ENCODE results near the gene SLC6A19. TPM values are rescaled to one million over a fixed set of nuclear protein-coding genes. Genes with fewer than 3 reads are reported as not detected.

Gene SLC6A19
- total RNA-seq, 1 donor from 2014 or later: not detected

GRCh38 chr5:1274471-1274870 lies 73.1 kb downstream of the SLC6A19 start:
- TF ChIP-seq POLR2AphosphoS5 (IDR thresholded peaks at IDR 0.05; ENCODE audit: insufficient read depth in 1 of 2, low read depth in 1 of 2) (no peak), CTCF (IDR thresholded peaks at IDR 0.05) (no peak), POLR2A (IDR thresholded peaks at IDR 0.05) (no peak)
- intact Hi-C loops (cut with DNase I): no loop called here

More at GRCh38 chr5:1274471-1274870, 73.1 kb downstream of the SLC6A19 start:
- DNase-seq (ENCODE audit: extremely low spot score in 2 of 2): no peak
- Histone ChIP-seq H3K36me3 (no peaks in the 10 kb centered on the region), H3K9me3 (no peaks in the 10 kb centered on the region), H3K4me3 (no peak overlapping the region), H3K27ac (no peak overlapping the region), H3K4me1 (no peaks in the 10 kb centered on the region), H3K27me3 (no peaks in the 10 kb centered on the region)

Other genes with a start within 250 kb of the SLC6A19 start
- gene NKD2, start 192.8 kb upstream of the SLC6A19 start, total RNA-seq: 2.0 TPM
- gene SLC12A7, start 89.5 kb upstream of the SLC6A19 start, total RNA-seq: 21.6 TPM
- gene SLC6A18, start 23.8 kb downstream of the SLC6A19 start, total RNA-seq: not detected
- not detected for gene TERT, start 93.5 kb downstream of the SLC6A19 start, total RNA-seq
- 40.0 TPM for gene CLPTM1L, start 143.5 kb downstream of the SLC6A19 start, total RNA-seq
- gene SLC6A3, start 243.8 kb downstream of the SLC6A19 start, total RNA-seq: 0.49 TPM